Neural cell (in vitro differentiated cells): ENCODE results near the gene PHLPP2. TPM values are rescaled to one million over a fixed set of nuclear protein-coding genes. Genes with fewer than 3 reads are reported as not detected.

Source experiments
- H2AFZ ChIP-seq: fragments of 200-600, 300-800 bp; sonication (generic), shearing (Covaris generic); 2 replicates; pipeline ENCODE4 v1.6.0; 2014; ENCODE audit warnings: low read depth, mild to moderate bottlenecking, antibody characterized with exemption, low read length, moderate library complexity
- H3F3A ChIP-seq: fragments of 200-600 bp; shearing (Covaris generic); 2 replicates; pipeline ENCODE4 v1.6.1; 2016; ENCODE audit warnings: mild to moderate bottlenecking, moderate library complexity, mixed read lengths, antibody characterized with exemption, low read length; ENCODE audit not compliant: insufficient read depth, poor library complexity, severe bottlenecking
- H3K27ac ChIP-seq: fragments of 200-600, 300-800 bp; sonication (generic), shearing (Covaris generic); 2 replicates; pipeline ENCODE4 v1.5.1; 2014; ENCODE audit warnings: mild to moderate bottlenecking, low read length, moderate library complexity
- H3K27me3 ChIP-seq: fragments of 300-800, 200-600 bp; sonication (generic), shearing (Covaris generic); 2 replicates; pipeline ENCODE4 v1.6.0; 2014; ENCODE audit warnings: mild to moderate bottlenecking, low read depth, low read length, moderate library complexity; ENCODE audit not compliant: insufficient read depth
- H3K36me3 ChIP-seq: fragments of 300-800, 200-600 bp; sonication (generic), shearing (Covaris generic); 2 replicates; pipeline ENCODE4 v1.5.1; 2014; ENCODE audit warnings: mild to moderate bottlenecking, antibody characterized with exemption, low read length, moderate library complexity; ENCODE audit not compliant: insufficient read depth
- H3K4me2 ChIP-seq: fragments of 300-800, 200-600 bp; sonication (generic), shearing (Covaris generic); 2 replicates; pipeline ENCODE4 v1.6.0; 2014; ENCODE audit warnings: mild to moderate bottlenecking, low read length
- H3K4me3 ChIP-seq: fragments of 300-800, 200-600 bp; sonication (generic), shearing (Covaris generic); 2 replicates; pipeline ENCODE4 v1.5.1; 2014; ENCODE audit warnings: mild to moderate bottlenecking, low read length, moderate library complexity
- H3K79me2 ChIP-seq: fragments of 200-600 bp; shearing (Covaris generic); replicated peaks from 2 replicates; pipeline ENCODE4 v1.6.0; 2014; ENCODE audit warnings: mild to moderate bottlenecking, low read length, moderate library complexity; ENCODE audit not compliant: insufficient read depth
- H3K9ac ChIP-seq: fragments of 300-800, 200-600 bp; sonication (generic), shearing (Covaris generic); 2 replicates; pipeline ENCODE4 v1.6.1; 2016; ENCODE audit warnings: mild to moderate bottlenecking, low read length, mixed read lengths
- H3K9me2 ChIP-seq: fragments of 200-600 bp; shearing (Covaris generic); 2 replicates; pipeline ENCODE4 v1.6.1; 2016; ENCODE audit warnings: mild to moderate bottlenecking, low read length, mixed read lengths; ENCODE audit not compliant: insufficient read depth
- H3K9me3 ChIP-seq: fragments of 200-600, 300-800 bp; sonication (generic), shearing (Covaris generic); 2 replicates; pipeline ENCODE4 v1.6.1; 2016; ENCODE audit warnings: mild to moderate bottlenecking, mixed run types, low read length, moderate library complexity, mixed read lengths
- H4K20me1 ChIP-seq: fragments of 200-600 bp; shearing (Covaris generic); 2 replicates; pipeline ENCODE4 v1.6.1; 2016; ENCODE audit warnings: mild to moderate bottlenecking, mixed run types; ENCODE audit not compliant: insufficient read depth
- EP300 ChIP-seq: fragments of 450-650 bp; conservative IDR thresholded peaks from 2 replicates; pipeline ENCODE4 v1.6.1; 2014; ENCODE audit warnings: antibody characterized with exemption, mild to moderate bottlenecking, moderate library complexity; ENCODE audit not compliant: poor library complexity, severe bottlenecking
- EZH2 ChIP-seq: fragments of 200-600, 300-800 bp; shearing (Covaris generic), sonication (generic); IDR thresholded peaks from 2 replicates; pipeline ENCODE4 v1.6.1; 2014; ENCODE audit warnings: antibody characterized with exemption, low read length, borderline replicate concordance, mild to moderate bottlenecking; ENCODE audit not compliant: insufficient read depth, poor library complexity, severe bottlenecking
- MXI1 ChIP-seq: fragments of 450-650 bp; conservative IDR thresholded peaks from 2 replicates; pipeline ENCODE4 v1.6.1; 2014; ENCODE audit warnings: antibody characterized with exemption, mild to moderate bottlenecking; ENCODE audit not compliant: poor library complexity, severe bottlenecking
- POLR2AphosphoS5 ChIP-seq: IDR thresholded peaks from 2 replicates; pipeline ENCODE4 v1.6.1; 2012
- RAD21 ChIP-seq: fragments of 450-650 bp; conservative IDR thresholded peaks from 2 replicates; pipeline ENCODE4 v1.6.1; 2014; ENCODE audit warnings: antibody characterized with exemption, mild to moderate bottlenecking, moderate library complexity
- SMC3 ChIP-seq: fragments of 450-650 bp; conservative IDR thresholded peaks from 2 replicates; pipeline ENCODE4 v1.6.1; 2014; ENCODE audit warnings: antibody characterized with exemption, mild to moderate bottlenecking, moderate library complexity; ENCODE audit not compliant: poor library complexity
- TAF1 ChIP-seq: IDR thresholded peaks from 2 replicates; pipeline ENCODE4 v1.6.1; 2012; ENCODE audit warnings: low read depth
- polyA plus RNA-seq: library from polyadenylated mRNA; depleted of rRNA; stranded (reverse); fragments of >200 nt; gene quantifications from 2 replicates; pipeline ENCODE4 v1.2.3, GENCODE V29; 2014
- TF ChIP-seq, protein P1 (sequence below): fragments of 450-650 bp; IDR thresholded peaks from 2 replicates; pipeline ENCODE4 v1.5.1; 2014; ENCODE audit warnings: antibody characterized with exemption, mild to moderate bottlenecking, moderate library complexity; ENCODE audit not compliant: poor library complexity, severe bottlenecking
- TF ChIP-seq, protein P2 (sequence below): IDR thresholded peaks from 2 replicates; pipeline ENCODE4 v1.6.1; 2012; ENCODE audit warnings: borderline replicate concordance

PHLPP2 gene
- polyA plus RNA-seq, 1 donor from 2014 or later = 11.0 TPM

DNA sequence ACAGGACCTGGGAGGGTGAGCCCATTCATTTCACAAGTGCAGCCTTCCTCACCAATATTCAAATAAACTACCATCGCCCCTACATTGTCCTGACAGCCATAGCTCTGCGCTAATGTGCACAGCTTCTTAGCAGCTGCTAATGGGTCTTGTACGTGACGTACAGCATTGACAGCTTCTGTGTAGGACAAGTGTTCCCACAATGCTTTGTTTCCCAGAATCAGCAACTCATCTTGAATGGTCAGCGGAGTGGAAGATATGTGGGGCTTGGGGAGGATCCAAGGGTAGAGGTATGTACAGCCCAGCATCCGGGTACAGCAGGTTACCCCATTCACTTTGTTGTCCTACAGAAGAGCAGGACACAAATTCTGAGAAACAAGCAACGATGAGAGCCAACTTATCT, 74.8 kb downstream of the PHLPP2 start:
- Histone ChIP-seq H3K9me3 (no peaks in the 10 kb centered on the region), H3K27me3 (no peaks in the 10 kb centered on the region), H3K9me2 (no peaks in the 10 kb centered on the region), H3F3A (no peaks in the 10 kb centered on the region), H3K4me2 (no peak overlapping the region), H3K79me2 (no peaks in the 10 kb centered on the region), H3K36me3 (no peaks in the 10 kb centered on the region), H3K27ac (no peak overlapping the region), H3K4me3 (no peak overlapping the region), H2AFZ (no peak overlapping the region), H3K9ac (no peak overlapping the region), H4K20me1 (no peaks in the 10 kb centered on the region)
- TF ChIP-seq RAD21 (no peak), TAF1 (no peak), EZH2 (no peak), MXI1 (no peak), SMC3 (no peak), POLR2AphosphoS5 (no peak), EP300 (no peak)
- TF ChIP-seq, protein P1, sequence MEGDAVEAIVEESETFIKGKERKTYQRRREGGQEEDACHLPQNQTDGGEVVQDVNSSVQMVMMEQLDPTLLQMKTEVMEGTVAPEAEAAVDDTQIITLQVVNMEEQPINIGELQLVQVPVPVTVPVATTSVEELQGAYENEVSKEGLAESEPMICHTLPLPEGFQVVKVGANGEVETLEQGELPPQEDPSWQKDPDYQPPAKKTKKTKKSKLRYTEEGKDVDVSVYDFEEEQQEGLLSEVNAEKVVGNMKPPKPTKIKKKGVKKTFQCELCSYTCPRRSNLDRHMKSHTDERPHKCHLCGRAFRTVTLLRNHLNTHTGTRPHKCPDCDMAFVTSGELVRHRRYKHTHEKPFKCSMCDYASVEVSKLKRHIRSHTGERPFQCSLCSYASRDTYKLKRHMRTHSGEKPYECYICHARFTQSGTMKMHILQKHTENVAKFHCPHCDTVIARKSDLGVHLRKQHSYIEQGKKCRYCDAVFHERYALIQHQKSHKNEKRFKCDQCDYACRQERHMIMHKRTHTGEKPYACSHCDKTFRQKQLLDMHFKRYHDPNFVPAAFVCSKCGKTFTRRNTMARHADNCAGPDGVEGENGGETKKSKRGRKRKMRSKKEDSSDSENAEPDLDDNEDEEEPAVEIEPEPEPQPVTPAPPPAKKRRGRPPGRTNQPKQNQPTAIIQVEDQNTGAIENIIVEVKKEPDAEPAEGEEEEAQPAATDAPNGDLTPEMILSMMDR = no peak
- TF ChIP-seq, protein P2, sequence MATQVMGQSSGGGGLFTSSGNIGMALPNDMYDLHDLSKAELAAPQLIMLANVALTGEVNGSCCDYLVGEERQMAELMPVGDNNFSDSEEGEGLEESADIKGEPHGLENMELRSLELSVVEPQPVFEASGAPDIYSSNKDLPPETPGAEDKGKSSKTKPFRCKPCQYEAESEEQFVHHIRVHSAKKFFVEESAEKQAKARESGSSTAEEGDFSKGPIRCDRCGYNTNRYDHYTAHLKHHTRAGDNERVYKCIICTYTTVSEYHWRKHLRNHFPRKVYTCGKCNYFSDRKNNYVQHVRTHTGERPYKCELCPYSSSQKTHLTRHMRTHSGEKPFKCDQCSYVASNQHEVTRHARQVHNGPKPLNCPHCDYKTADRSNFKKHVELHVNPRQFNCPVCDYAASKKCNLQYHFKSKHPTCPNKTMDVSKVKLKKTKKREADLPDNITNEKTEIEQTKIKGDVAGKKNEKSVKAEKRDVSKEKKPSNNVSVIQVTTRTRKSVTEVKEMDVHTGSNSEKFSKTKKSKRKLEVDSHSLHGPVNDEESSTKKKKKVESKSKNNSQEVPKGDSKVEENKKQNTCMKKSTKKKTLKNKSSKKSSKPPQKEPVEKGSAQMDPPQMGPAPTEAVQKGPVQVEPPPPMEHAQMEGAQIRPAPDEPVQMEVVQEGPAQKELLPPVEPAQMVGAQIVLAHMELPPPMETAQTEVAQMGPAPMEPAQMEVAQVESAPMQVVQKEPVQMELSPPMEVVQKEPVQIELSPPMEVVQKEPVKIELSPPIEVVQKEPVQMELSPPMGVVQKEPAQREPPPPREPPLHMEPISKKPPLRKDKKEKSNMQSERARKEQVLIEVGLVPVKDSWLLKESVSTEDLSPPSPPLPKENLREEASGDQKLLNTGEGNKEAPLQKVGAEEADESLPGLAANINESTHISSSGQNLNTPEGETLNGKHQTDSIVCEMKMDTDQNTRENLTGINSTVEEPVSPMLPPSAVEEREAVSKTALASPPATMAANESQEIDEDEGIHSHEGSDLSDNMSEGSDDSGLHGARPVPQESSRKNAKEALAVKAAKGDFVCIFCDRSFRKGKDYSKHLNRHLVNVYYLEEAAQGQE = no peak

DNA sequence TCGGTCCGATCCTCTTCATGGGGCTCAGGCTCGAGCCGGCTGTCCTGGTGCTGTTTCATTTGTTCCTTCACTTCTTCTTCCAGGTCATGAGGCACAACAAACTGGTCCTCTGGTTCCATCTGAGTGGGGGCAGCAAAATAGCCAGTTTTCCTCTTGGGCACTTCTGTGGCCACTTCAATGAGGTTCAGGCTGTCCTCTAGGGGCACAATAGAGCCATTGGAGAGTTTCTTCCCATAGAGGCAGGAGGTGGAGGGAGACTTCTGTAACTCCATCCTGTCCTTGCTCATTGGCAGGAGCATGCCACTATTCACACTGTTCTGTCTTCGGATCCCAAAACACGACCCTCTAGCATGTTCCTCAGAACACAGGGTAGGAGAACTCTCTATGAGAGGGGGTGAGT, 75.6 kb downstream of the PHLPP2 start:
- Histone ChIP-seq H3K27ac (no peak overlapping the region), H3K9me2 (no peaks in the 10 kb centered on the region), H3F3A (no peaks in the 10 kb centered on the region), H3K9me3 (no peaks in the 10 kb centered on the region), H3K4me2 (no peak overlapping the region), H3K9ac (no peak overlapping the region), H3K27me3 (no peaks in the 10 kb centered on the region), H3K79me2 (no peaks in the 10 kb centered on the region), H3K36me3 (no peaks in the 10 kb centered on the region), H2AFZ (no peak overlapping the region), H4K20me1 (no peaks in the 10 kb centered on the region), H3K4me3 (no peak overlapping the region)
- TF ChIP-seq POLR2AphosphoS5 (no peak), TAF1 (no peak), EP300 (no peak), SMC3 (no peak), EZH2 (no peak), MXI1 (no peak), RAD21 (no peak)
- TF ChIP-seq, protein P1 = no peak
- TF ChIP-seq, protein P2 = no peak
